GM19099 (cell line): ENCODE measurements around the gene ATP1A2.

ENCODE experiments used
- POLR2A ChIP-seq: IDR thresholded peaks from 3 replicates; pipeline ENCODE4 v1.6.1; 2011; ENCODE audit warnings: low read depth; ENCODE audit not compliant: insufficient read length; ENCODE audit errors: extremely low read depth

Gene ATP1A2

GRCh38 chr1:160136121-160136925 lies 20.8 kb downstream of the ATP1A2 start:
- TF ChIP-seq POLR2A: no peak

- TF ChIP-seq POLR2A: no peak
These were observed 21.3 kb downstream of the ATP1A2 start for GRCh38 chr1:160136926-160137200.

- TF ChIP-seq POLR2A: no peak
These were observed 21.8 kb downstream of the ATP1A2 start for GRCh38 chr1:160137216-160137862.

- no peak for TF ChIP-seq POLR2A
These were observed 24.3 kb downstream of the ATP1A2 start for GRCh38 chr1:160139840-160140239.

GRCh38 chr1:160143695-160144094 lies 28.1 kb downstream of the ATP1A2 start:
- TF ChIP-seq POLR2A: no peak

GRCh38 chr1:160144921-160145320 lies 29.4 kb downstream of the ATP1A2 start:
- no peak for TF ChIP-seq POLR2A

GRCh38 chr1:160146107-160146506 lies 30.5 kb downstream of the ATP1A2 start:
- no peak for TF ChIP-seq POLR2A

- no peak for TF ChIP-seq POLR2A
These were observed 32.6 kb downstream of the ATP1A2 start for GRCh38 chr1:160148121-160148520.

- TF ChIP-seq POLR2A: no peak
These were observed 33.7 kb downstream of the ATP1A2 start for GRCh38 chr1:160149233-160149632.

GRCh38 chr1:160149716-160150115 lies 34.2 kb downstream of the ATP1A2 start:
- no peak for TF ChIP-seq POLR2A

GRCh38 chr1:160151303-160151702 lies 35.7 kb downstream of the ATP1A2 start, which contains the start of gene ATP1A4:
Gene ATP1A4 (plus strand): TSS chr1:160151603. CDS start chr1:160152041, 438 bp downstream.
- TF ChIP-seq POLR2A: no peak

- TF ChIP-seq POLR2A: no peak
These were observed 39.2 kb downstream of the ATP1A2 start for GRCh38 chr1:160154790-160155189.

- TF ChIP-seq POLR2A: no peak
These were observed 40.8 kb downstream of the ATP1A2 start for GRCh38 chr1:160156361-160156760.

GRCh38 chr1:160157174-160157573 lies 41.6 kb downstream of the ATP1A2 start:
- no peak for TF ChIP-seq POLR2A

GRCh38 chr1:160158031-160158430 lies 42.5 kb downstream of the ATP1A2 start:
- no peak for TF ChIP-seq POLR2A

GRCh38 chr1:160158534-160158933 lies 43.0 kb downstream of the ATP1A2 start:
- TF ChIP-seq POLR2A: no peak
